M059J (cell line): ENCODE measurements around the gene RASSF4. TPM values are rescaled to one million over a fixed set of nuclear protein-coding genes. Genes with fewer than 3 reads are reported as not detected.

Source experiments
- DNase-seq: peaks from one replicate; pipeline ENCODE4 v3.0.0-alpha.2; 2012; ENCODE audit warnings: low read depth
- total RNA-seq: library from RNA; depleted of rRNA; stranded (reverse); fragments of >200 nt; shearing (Covaris generic); gene quantifications from 2 replicates; pipeline ENCODE4 v1.2.3, GENCODE V29; 2014

RASSF4 gene
- total RNA-seq, 1 experiment from 2014 or later: 13.4 TPM

GRCh38 chr10:44975431-44976331 is 16.1 kb downstream of the RASSF4 start:
- peak; percentile 95 for DNase-seq

GRCh38 chr10:44976352-44977198 is 17.0 kb downstream of the RASSF4 start:
- no peak for DNase-seq

- no peak for DNase-seq
These were observed 17.9 kb downstream of the RASSF4 start for GRCh38 chr10:44977287-44978212.

- DNase-seq: no peak
These were observed 18.6 kb downstream of the RASSF4 start for GRCh38 chr10:44978213-44978569.

- DNase-seq: peak; percentile 96
These were observed 19.1 kb downstream of the RASSF4 start, which contains the start of gene DEPP1 for GRCh38 chr10:44978570-44979280. TSS of gene DEPP1 (minus strand) at chr10:44978809. CDS start at chr10:44978030, 779 bp downstream.

GRCh38 chr10:44979281-44980191 is 19.9 kb downstream of the RASSF4 start:
- no peak for DNase-seq

GRCh38 chr10:44980309-44981171 is 20.9 kb downstream of the RASSF4 start:
- peak; percentile 23 for DNase-seq

- peak; percentile 89 for DNase-seq
These were observed 21.8 kb downstream of the RASSF4 start for GRCh38 chr10:44981172-44982113.

- DNase-seq: peak; percentile 91
These were observed 22.5 kb downstream of the RASSF4 start for GRCh38 chr10:44982114-44982460.

- no peak for DNase-seq
These were observed 22.9 kb downstream of the RASSF4 start for GRCh38 chr10:44982496-44982895.

GRCh38 chr10:44983066-44983894 is 23.7 kb downstream of the RASSF4 start:
- no peak for DNase-seq

GRCh38 chr10:44983895-44984278 is 24.3 kb downstream of the RASSF4 start:
- no peak for DNase-seq

GRCh38 chr10:44984671-44985101 is 25.1 kb downstream of the RASSF4 start:
- DNase-seq: no peak

- peak; percentile 26 for DNase-seq
These were observed 25.6 kb downstream of the RASSF4 start for GRCh38 chr10:44985175-44985681.

- no peak for DNase-seq
These were observed 26.6 kb downstream of the RASSF4 start for GRCh38 chr10:44986179-44986578.

- peak; percentile 20 for DNase-seq
These were observed 27.1 kb downstream of the RASSF4 start for GRCh38 chr10:44986670-44987069.
